22Rv1 (cell line): ENCODE results near the gene IL13RA2.

Experiments
- CTCF ChIP-seq: fragments of 450-650 bp; IDR thresholded peaks from 2 replicates; pipeline ENCODE4 v1.5.1; 2017; ENCODE audit warnings: mild to moderate bottlenecking
- ZFX ChIP-seq: fragments of 450-650 bp; IDR thresholded peaks from 2 replicates; pipeline ENCODE4 v1.6.1; 2017; ENCODE audit warnings: antibody characterized with exemption, borderline replicate concordance

GRCh38 chrX:114964374-114964773 is 53.0 kb downstream of the IL13RA2 start:
- TF ChIP-seq CTCF: no peak
- TF ChIP-seq ZFX: no peak
